H1 (cell line): Measurements from ENCODE around the gene ZNF646. TPM values are rescaled to one million over a fixed set of nuclear protein-coding genes. Genes with fewer than 3 reads are reported as not detected.

Experiments used
- CTCF ChIA-PET: fragments of 300-600 bp; sonication (Branson Sonifier 250); formaldehyde crosslinking; loops from one replicate; lab custom pipeline; 2021; ENCODE audit not compliant: partially characterized antibody; lab: Charles Lee
- POLR2A ChIA-PET: fragments of 300-600 bp; sonication (Branson Sonifier 250); formaldehyde crosslinking; loops from one replicate; lab custom pipeline; 2021; ENCODE audit warnings: inconsistent platforms; ENCODE audit not compliant: partially characterized antibody; lab: Charles Lee
- DNase-seq, 2 experiments: peaks; one replicate each; pipeline versions ENCODE4 v3.0.0 to v3.0.0-alpha.2; 2010 to 2022; ENCODE audit warnings: low spot score in 2 of 2, low read depth in 1 of 2, mixed read lengths in 1 of 2
- FAIRE-seq: peaks from 2 replicates; lab custom pipeline; 2011; peaks lifted over from hg19 to GRCh38; lab: Jason Lieb, UNC
- H2AFZ ChIP-seq: 2 replicates; pipeline ENCODE4 v1.8.1; 2012; ENCODE audit warnings: low read length, inconsistent platforms
- H2AK5ac ChIP-seq: 2 replicates; pipeline ENCODE4 v1.6.1; 2013; ENCODE audit warnings: low read depth, low read length
- H2BK120ac ChIP-seq: replicated peaks from 2 replicates; pipeline ENCODE3; 2013; ENCODE audit warnings: low read depth, low read length, inconsistent platforms
- H2BK12ac ChIP-seq: 2 replicates; pipeline ENCODE4 v1.6.1; 2013; ENCODE audit warnings: low read depth, low read length
- H2BK15ac ChIP-seq: 2 replicates; pipeline ENCODE4 v1.6.1; 2013; ENCODE audit warnings: low read length
- H2BK20ac ChIP-seq: 2 replicates; pipeline ENCODE4 v1.6.1; 2013; ENCODE audit warnings: low read length
- H2BK5ac ChIP-seq: 2 replicates; pipeline ENCODE4 v1.6.1; 2013; ENCODE audit warnings: low read depth, low read length
- H3K14ac ChIP-seq: 2 replicates; pipeline ENCODE4 v1.6.1; 2013; ENCODE audit warnings: inconsistent platforms; ENCODE audit not compliant: insufficient read length
- H3K18ac ChIP-seq: 2 replicates; pipeline ENCODE4 v1.6.1; 2013; ENCODE audit warnings: low read length; ENCODE audit errors: extremely low read depth
- H3K23ac ChIP-seq: 2 replicates; pipeline ENCODE4 v1.6.1; 2013; ENCODE audit warnings: inconsistent platforms; ENCODE audit not compliant: insufficient read length
- H3K23me2 ChIP-seq: 2 replicates; pipeline ENCODE4 v1.6.1; 2013; ENCODE audit warnings: low read depth, low read length
- H3K27ac ChIP-seq: 2 replicates; pipeline ENCODE4 v1.6.1; 2011; ENCODE audit warnings: low read depth, low read length, inconsistent platforms
- H3K27me3 ChIP-seq, 4 experiments: replicated peaks in 1 of 4; 1 replicate in 1 of 4; 2 replicates in 3 of 4; pipeline versions ENCODE4 v1.6.1 to v1.8.1; 2011 to 2013; ENCODE audit warnings: low read length in 3 of 4, mild to moderate bottlenecking in 3 of 4, inconsistent platforms in 2 of 4, mixed read lengths in 2 of 4, moderate library complexity in 1 of 4; ENCODE audit not compliant: control insufficient read depth in 3 of 4, insufficient read depth in 3 of 4; ENCODE audit errors: extremely low read depth in 1 of 4
- H3K36me3 ChIP-seq, 4 experiments: 2 replicates each; pipeline versions ENCODE4 v1.6.1 to v1.8.1; 2011 to 2013; ENCODE audit warnings: mild to moderate bottlenecking in 4 of 4, low read length in 3 of 4, moderate library complexity in 2 of 4, control low read depth in 1 of 4, inconsistent platforms in 1 of 4; ENCODE audit not compliant: insufficient read depth in 4 of 4, control insufficient read depth in 2 of 4
- H3K4ac ChIP-seq: replicated peaks from 2 replicates; pipeline ENCODE3; 2013; ENCODE audit warnings: low read length, low read depth, mixed read lengths, inconsistent platforms; ENCODE audit not compliant: insufficient read length
- H3K4me1 ChIP-seq, 4 experiments: replicated peaks in 1 of 4; 1 replicate in 1 of 4; 2 replicates in 3 of 4; pipeline versions ENCODE4 v1.6.1 to v1.8.1; 2011 to 2013; ENCODE audit warnings: low read length in 3 of 4, inconsistent platforms in 2 of 4, mixed read lengths in 1 of 4; ENCODE audit not compliant: insufficient read depth in 4 of 4, control insufficient read depth in 3 of 4
- H3K4me2 ChIP-seq, 2 experiments: 2 replicates each; pipeline versions ENCODE4 v1.6.1 to v1.8.1; 2011 to 2013; ENCODE audit warnings: low read depth in 2 of 2, low read length in 2 of 2, control low read depth in 1 of 2, inconsistent platforms in 1 of 2, mild to moderate bottlenecking in 1 of 2; ENCODE audit not compliant: insufficient read depth in 1 of 2
- H3K4me3 ChIP-seq, 4 experiments: fragments of 200-600, 300-600 bp in 1 of 4; sonication (generic), shearing (Covaris generic), sonication (Bioruptor Twin) in 1 of 4; 2 replicates each; pipeline versions ENCODE4 v1.5.1 to v1.8.1; 2011 to 2016; ENCODE audit warnings: low read length in 4 of 4, low read depth in 3 of 4, control low read depth in 2 of 4, inconsistent platforms in 2 of 4, mild to moderate bottlenecking in 2 of 4, mixed read lengths in 1 of 4, moderate library complexity in 1 of 4; ENCODE audit not compliant: insufficient read depth in 2 of 4; ENCODE audit errors: extremely low read depth in 1 of 4
- H3K56ac ChIP-seq: replicated peaks from 2 replicates; pipeline ENCODE3; 2013; ENCODE audit warnings: low read depth, mild to moderate bottlenecking, mixed read lengths, low read length, inconsistent platforms; ENCODE audit not compliant: insufficient read length
- H3K79me1 ChIP-seq: 2 replicates; pipeline ENCODE4 v1.6.1; 2013; ENCODE audit warnings: low read depth, low read length, control low read depth
- H3K79me2 ChIP-seq, 2 experiments: 2 replicates each; pipeline versions ENCODE4 v1.6.1 to v1.8.1; 2012 to 2013; ENCODE audit warnings: low read length in 2 of 2, mild to moderate bottlenecking in 2 of 2, inconsistent platforms in 1 of 2; ENCODE audit not compliant: insufficient read depth in 2 of 2, control insufficient read depth in 1 of 2
- H3K9ac ChIP-seq, 4 experiments: replicated peaks in 1 of 4; 1 replicate in 1 of 4; 2 replicates in 3 of 4; pipeline versions ENCODE4 v1.6.1 to v1.8.1; 2011 to 2013; ENCODE audit warnings: low read depth in 3 of 4, low read length in 3 of 4, control low read depth in 2 of 4, mild to moderate bottlenecking in 2 of 4, moderate library complexity in 2 of 4, inconsistent platforms in 1 of 4; ENCODE audit errors: extremely low read depth in 1 of 4
- H3K9me3 ChIP-seq, 2 experiments: 2 replicates each; pipeline versions ENCODE4 v1.6.1 to v1.8.1; 2012 to 2013; ENCODE audit warnings: mild to moderate bottlenecking in 2 of 2, moderate library complexity in 2 of 2, control low read depth in 1 of 2, inconsistent platforms in 1 of 2, low read depth in 1 of 2, low read length in 1 of 2, mixed read lengths in 1 of 2; ENCODE audit not compliant: insufficient read depth in 2 of 2
- H4K20me1 ChIP-seq, 2 experiments: replicated peaks in 1 of 2; 2 replicates each; pipeline versions ENCODE3 to v1.8.1; 2011 to 2013; ENCODE audit warnings: inconsistent platforms in 2 of 2, low read length in 2 of 2, mild to moderate bottlenecking in 1 of 2; ENCODE audit not compliant: insufficient read depth in 2 of 2, control insufficient read depth in 1 of 2
- H4K5ac ChIP-seq: 2 replicates; pipeline ENCODE4 v1.6.1; 2013; ENCODE audit warnings: low read length, low read depth, mixed read lengths, inconsistent platforms; ENCODE audit not compliant: insufficient read length
- H4K8ac ChIP-seq: 2 replicates; pipeline ENCODE4 v1.8.0; 2013; ENCODE audit warnings: mild to moderate bottlenecking, moderate library complexity, low read length, inconsistent platforms; ENCODE audit not compliant: insufficient read depth; ENCODE audit errors: extremely low read depth
- H4K91ac ChIP-seq: replicated peaks from 2 replicates; pipeline ENCODE3; 2013; ENCODE audit warnings: low read length, mixed read lengths, inconsistent platforms; ENCODE audit not compliant: insufficient read length
- BACH1 ChIP-seq: IDR thresholded peaks from 2 replicates; pipeline ENCODE4 v1.6.1; 2012; ENCODE audit warnings: low read length, improper control_type of control experiment
- EP300 ChIP-seq, 2 experiments: IDR thresholded peaks; 1 replicate in 1 of 2; 2 replicates in 1 of 2; pipeline ENCODE4 v1.6.1; 2011 to 2012; ENCODE audit warnings: low read depth in 2 of 2, low read length in 2 of 2, mild to moderate bottlenecking in 2 of 2, borderline replicate concordance in 1 of 2, inconsistent platforms in 1 of 2, moderate library complexity in 1 of 2
- HDAC6 ChIP-seq: IDR thresholded peaks from one replicate; pipeline ENCODE4 v1.7.1; 2012; ENCODE audit warnings: low read depth, mild to moderate bottlenecking, inconsistent platforms, low read length, moderate library complexity
- RBBP5 ChIP-seq: IDR thresholded peaks from 2 replicates; pipeline ENCODE4 v1.7.1; 2012; ENCODE audit warnings: low read depth, mild to moderate bottlenecking, inconsistent platforms, low read length, moderate library complexity, borderline replicate concordance
- TBP ChIP-seq: IDR thresholded peaks from 2 replicates; pipeline ENCODE4 v1.6.1; 2011; ENCODE audit warnings: low read depth, low read length, improper control_type of control experiment
- WGBS, 2 experiments: shearing (Covaris generic) in 1 of 2; methylation state at CpG; one replicate each; pipeline versions ENCODE4 v1.1.6 to v1.1.7; 2013 to 2015; ENCODE audit warnings: low lambda C conversion rate in 2 of 2, mixed read lengths in 2 of 2, inconsistent platforms in 1 of 2, low coverage in 1 of 2, missing lambda C conversion rate in 1 of 2; ENCODE audit not compliant: insufficient replicate concordance in 2 of 2, insufficient coverage in 1 of 2, insufficient read length in 1 of 2; ENCODE audit errors: extremely low coverage in 1 of 2, missing lambda C conversion rate in 1 of 2; 5-methylcytosine and 5-hydroxymethylcytosine counted together
- polyA plus RNA-seq, 7 experiments: library from polyadenylated mRNA; depleted of rRNA in 3 of 7; stranded (reverse) in 5 of 7; unstranded in 2 of 7; fragments of >200 nt in 5 of 7; fragments of 200-250 nt in 2 of 7; gene quantifications; 1 replicate in 5 of 7; 2 replicates in 1 of 7; 4 replicates in 1 of 7; pipeline versions ENCODE4 v1.2.1 to v1.2.3, GENCODE V29; 2011 to 2013; ENCODE audit warnings: missing spikeins in 2 of 7, mixed read lengths in 2 of 7
- total RNA-seq: library from RNA; stranded (reverse); fragmentation: NEBNext Ultra II Directional; extraction: Animal tissue kit (Norgen Biotek cat#: 25700); gene quantifications from 2 replicates; pipeline ENCODE4 v1.2.1, GENCODE V29; 2021
- TF ChIP-seq, protein P1 (sequence below): IDR thresholded peaks from 2 replicates; pipeline ENCODE4 v1.6.1; 2011; ENCODE audit warnings: low read length, improper control_type of control experiment

ZNF646 gene
- total and polyA plus RNA-seq, 2 of the 8 experiments (the other 6 are each of a cell fraction or from before 2014, with no cell fraction given), result 6.5 to 25.0 TPM

DNA sequence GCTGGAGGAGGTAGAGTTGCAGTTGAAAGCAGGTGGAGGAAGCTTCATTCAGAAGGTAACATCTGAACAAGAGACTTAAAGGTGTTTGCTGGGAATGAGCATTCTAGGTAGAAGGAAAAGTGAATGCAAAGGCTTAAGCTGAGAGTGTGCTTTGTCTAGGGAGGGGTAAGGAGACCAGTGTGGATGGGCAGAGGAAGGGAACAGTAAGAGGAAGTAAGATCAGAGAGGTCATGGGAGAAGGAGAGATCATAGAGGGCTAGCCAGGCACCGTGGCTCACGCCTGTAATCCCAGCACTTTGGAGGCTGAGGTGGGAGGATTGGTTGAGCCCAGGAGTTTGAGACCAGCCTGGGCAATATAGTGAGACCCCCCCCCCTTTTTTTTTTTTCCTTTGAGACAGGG is 37.5 kb upstream of the ZNF646 start:
- Histone ChIP-seq H3K4me1 (peaks cover 0 to 4% (median 2%) of the 10 kb centered on the region in 4 experiments; a peak in 4 of 7 replicates), H3K18ac (no peak overlapping the region), H3K4me3 (no peak overlapping the region), H3K27ac (no peak overlapping the region), H3K79me2 (no peaks in the 10 kb centered on the region), H3K9ac (no peak overlapping the region; a peak in 1 of 7 replicates), H2AFZ (no peak overlapping the region), H3K79me1 (no peaks in the 10 kb centered on the region; the same call in 1 of the 2 replicates), H2BK20ac (no peak overlapping the region), H2BK120ac (no peak overlapping the region), H2BK5ac (no peak overlapping the region), H3K56ac (no peak overlapping the region), H4K20me1 (peaks cover 0 to 5% of the 10 kb centered on the region in 2 experiments), H3K36me3 (peaks cover 0 to 7% (median 0%) of the 10 kb centered on the region in 4 experiments; a peak in 1 of 8 replicates), H4K8ac (no peak overlapping the region), H3K23me2 (peaks cover 12% of the 10 kb centered on the region; the same call in 1 of the 2 replicates), H4K91ac (no peak overlapping the region), H2AK5ac (no peak overlapping the region), H3K14ac (no peak overlapping the region), H2BK12ac (no peak overlapping the region), H3K23ac (no peak overlapping the region), H2BK15ac (no peak overlapping the region), H3K27me3 (no peaks in the 10 kb centered on the region), H3K4ac (no peak overlapping the region), H3K4me2 (no peak overlapping the region), H4K5ac (no peak overlapping the region), H3K9me3 (no peaks in the 10 kb centered on the region)
- FAIRE-seq (no peak), DNase-seq (no peak)
- TF ChIP-seq TBP, result no peak
- TF ChIP-seq, protein P1, sequence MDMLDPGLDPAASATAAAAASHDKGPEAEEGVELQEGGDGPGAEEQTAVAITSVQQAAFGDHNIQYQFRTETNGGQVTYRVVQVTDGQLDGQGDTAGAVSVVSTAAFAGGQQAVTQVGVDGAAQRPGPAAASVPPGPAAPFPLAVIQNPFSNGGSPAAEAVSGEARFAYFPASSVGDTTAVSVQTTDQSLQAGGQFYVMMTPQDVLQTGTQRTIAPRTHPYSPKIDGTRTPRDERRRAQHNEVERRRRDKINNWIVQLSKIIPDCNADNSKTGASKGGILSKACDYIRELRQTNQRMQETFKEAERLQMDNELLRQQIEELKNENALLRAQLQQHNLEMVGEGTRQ, result no peak
- no peak for TF ChIP-seq HDAC6
- no peak for TF ChIP-seq BACH1
- TF ChIP-seq EP300 (IDR thresholded peaks at IDR 0.05; ENCODE audit: borderline replicate concordance in 1 of 2, low read depth in 2 of 2, low read length in 2 of 2), result no peak
- no peak for TF ChIP-seq RBBP5
- ChIA-PET POLR2A (interaction anchor here (0.8 kb wide), 1 partner anchor 8 kb away, joined by 3 read pairs; no protein-coding TSS in a partner anchor), CTCF (interaction anchor here (1.5 kb wide), 1 partner anchor 52 kb away, joined by 5 read pairs; the partner anchor contains the start of gene HSD3B7)
- 64% methylated on average over 2 of the region's 2 CpGs; no CpG with 5 or more reads in 1 of the 2 experiments for WGBS, 2 experiments
